ENCODE data around the gene FOXF1.
A peak's percentile ranks its signal among the peaks of the same experiment; 100 is the strongest.

The FOXF1 gene

DNA sequence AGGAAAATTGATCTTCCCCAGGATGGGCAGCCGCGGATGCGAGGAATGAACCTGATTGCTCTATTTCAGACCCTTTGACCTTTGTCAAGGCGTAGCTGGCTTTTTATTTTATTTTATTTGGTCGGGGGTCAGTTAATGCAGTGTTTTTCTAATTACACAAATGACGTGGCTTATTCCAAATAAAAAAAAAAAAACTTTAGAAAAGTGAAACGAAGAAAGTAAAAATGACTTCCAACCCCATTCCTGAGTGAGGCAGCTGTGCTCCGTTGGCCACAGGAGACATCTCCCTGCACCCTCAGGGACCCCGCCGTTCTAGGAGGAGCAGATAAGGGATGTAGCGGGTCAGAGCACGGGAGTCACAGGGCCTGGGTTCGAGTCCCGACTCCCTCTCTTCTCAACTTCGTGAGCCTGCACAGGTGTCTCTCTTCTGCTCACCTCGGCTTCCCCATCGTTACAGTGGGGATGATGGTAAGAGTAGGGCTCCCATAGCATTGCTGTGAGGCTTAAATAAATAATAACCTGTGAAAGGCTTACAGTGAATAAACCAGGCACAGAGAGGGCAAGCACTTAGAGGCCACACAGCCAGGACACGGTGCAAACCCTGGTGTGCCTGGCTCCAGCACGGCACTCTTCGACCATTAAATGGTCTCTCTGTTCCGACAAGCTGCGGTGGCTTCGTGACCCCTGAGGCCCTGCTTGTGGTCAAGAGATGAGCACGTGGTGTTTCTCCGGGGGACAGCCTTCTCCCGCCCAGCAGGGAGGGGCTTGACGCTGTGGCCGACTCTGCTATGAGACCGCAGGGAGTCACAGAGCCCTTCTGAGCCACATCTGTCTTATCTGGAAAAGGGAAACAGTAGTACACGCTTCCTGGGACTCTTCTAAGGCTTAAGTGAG lies 10.2 kb downstream of the FOXF1 start:
- Histone ChIP-seq H3K4me3 (ENCODE audit: low read depth in 1 of 2, low read length in 2 of 2) (no peak overlapping the region), H3K79me2 (ENCODE audit: insufficient read depth, low read length) (no peaks in the 10 kb centered on the region), H3K27me3 (ENCODE audit: insufficient read depth, low read length, poor library complexity) (no peaks in the 10 kb centered on the region), H3K4me2 (ENCODE audit: insufficient read depth, low read length) (peak overlapping the region; percentile 26; the same call in 1 of the 2 replicates), H3K27ac (ENCODE audit: low read length) (no peak overlapping the region), H3K4me1 (ENCODE audit: insufficient read depth, low read length) (peaks cover 5% of the 10 kb centered on the region; the same call in 1 of the 2 replicates), H4K20me1 (ENCODE audit: insufficient read depth, low read length) (peaks cover 9% of the 10 kb centered on the region), H3K9me3 (ENCODE audit: insufficient read depth, low read length, severe bottlenecking) (no peaks in the 10 kb centered on the region), H3K36me3 (ENCODE audit: insufficient read depth, low read length) (no peaks in the 10 kb centered on the region), H3K9ac (ENCODE audit: low read depth, low read length) (no peak overlapping the region), H2AFZ (ENCODE audit: low read depth, low read length) (no peak overlapping the region)
- DNase-seq (no peak), ATAC-seq (ENCODE audit: insufficient read depth, low read depth) (no peak)
- no peak for TF ChIP-seq EZH2 (IDR thresholded peaks at IDR 0.05; ENCODE audit: borderline replicate concordance, low read depth, low read length, severe bottlenecking)
- TF ChIP-seq, protein P1, sequence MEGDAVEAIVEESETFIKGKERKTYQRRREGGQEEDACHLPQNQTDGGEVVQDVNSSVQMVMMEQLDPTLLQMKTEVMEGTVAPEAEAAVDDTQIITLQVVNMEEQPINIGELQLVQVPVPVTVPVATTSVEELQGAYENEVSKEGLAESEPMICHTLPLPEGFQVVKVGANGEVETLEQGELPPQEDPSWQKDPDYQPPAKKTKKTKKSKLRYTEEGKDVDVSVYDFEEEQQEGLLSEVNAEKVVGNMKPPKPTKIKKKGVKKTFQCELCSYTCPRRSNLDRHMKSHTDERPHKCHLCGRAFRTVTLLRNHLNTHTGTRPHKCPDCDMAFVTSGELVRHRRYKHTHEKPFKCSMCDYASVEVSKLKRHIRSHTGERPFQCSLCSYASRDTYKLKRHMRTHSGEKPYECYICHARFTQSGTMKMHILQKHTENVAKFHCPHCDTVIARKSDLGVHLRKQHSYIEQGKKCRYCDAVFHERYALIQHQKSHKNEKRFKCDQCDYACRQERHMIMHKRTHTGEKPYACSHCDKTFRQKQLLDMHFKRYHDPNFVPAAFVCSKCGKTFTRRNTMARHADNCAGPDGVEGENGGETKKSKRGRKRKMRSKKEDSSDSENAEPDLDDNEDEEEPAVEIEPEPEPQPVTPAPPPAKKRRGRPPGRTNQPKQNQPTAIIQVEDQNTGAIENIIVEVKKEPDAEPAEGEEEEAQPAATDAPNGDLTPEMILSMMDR (IDR thresholded peaks at IDR 0.05; ENCODE audit: borderline replicate concordance, extremely low read depth, low read length, poor library complexity, severe bottlenecking), result no peak

DNA sequence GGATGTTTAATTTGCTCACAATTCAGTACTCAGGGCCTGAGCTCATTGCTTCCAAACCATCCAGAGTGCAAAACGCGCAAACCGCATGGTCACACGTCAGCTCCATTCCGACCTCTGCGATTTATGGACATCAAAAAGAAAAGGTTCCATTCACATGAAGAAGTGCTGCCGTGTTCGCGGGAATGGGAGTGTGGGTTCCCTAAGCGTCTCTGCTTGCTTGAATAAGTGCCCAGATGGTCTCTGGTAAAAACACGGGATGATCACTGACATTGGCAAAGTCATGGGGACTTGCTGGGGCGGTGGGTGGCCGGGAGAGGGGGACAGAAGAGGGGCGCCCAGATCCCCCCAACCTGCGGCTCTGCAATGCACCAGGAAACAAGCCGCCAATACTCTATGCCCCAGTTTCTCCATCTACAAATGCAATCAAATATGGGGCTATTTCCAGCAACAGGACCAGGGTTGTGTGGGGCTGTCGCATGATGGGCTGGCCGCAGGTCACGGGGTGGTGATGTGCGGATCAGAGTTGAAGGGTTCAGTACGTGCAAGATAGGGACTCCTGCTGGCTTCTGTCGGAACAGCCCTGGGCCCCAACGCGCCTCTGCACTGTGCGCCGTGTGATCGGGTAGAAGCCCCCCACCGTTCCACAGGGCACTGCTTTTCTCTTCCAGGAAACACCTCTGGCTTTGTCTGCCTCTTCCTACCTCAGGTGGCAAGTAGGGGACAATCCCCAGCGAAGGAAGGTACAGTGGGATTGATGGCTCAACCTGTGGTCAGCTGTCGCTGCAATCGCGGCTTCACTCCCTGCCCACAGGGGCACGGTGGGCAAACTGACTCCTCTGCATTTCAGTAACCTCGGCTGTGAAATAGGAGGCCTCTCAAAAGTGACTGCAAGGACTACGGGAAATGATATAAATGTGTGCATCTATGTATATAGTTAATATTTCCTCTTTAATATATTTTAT lies 11.2 kb downstream of the FOXF1 start:
- DNase-seq, result no peak
- Histone ChIP-seq H3K4me3 (ENCODE audit: low read depth in 1 of 2, low read length in 2 of 2) (no peak overlapping the region), H3K27me3 (ENCODE audit: insufficient read depth, low read length, poor library complexity) (no peaks in the 10 kb centered on the region)

DNA sequence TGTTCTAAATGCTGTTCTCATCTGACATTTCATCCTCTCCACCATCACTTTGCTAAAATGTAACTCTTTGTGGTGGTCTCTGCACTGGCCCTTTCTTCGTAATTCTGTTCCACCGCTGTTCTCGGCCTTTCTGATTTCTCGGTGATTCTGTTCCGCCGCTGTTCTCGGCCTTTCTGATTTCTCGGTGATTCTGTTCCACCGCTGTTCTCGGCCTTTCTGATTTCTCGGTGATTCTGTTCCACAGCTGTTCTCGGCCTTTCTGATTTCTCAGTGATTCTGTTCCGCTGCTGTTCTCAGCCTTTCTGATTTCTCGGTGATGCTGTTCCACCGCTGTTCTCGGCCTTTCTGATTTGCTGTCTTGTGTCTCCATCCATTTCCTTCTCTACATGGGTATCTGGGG lies 12.3 kb downstream of the FOXF1 start:
- Histone ChIP-seq H3K9ac (ENCODE audit: low read depth, low read length) (no peak overlapping the region), H3K36me3 (ENCODE audit: insufficient read depth, low read length) (no peaks in the 10 kb centered on the region), H3K79me2 (ENCODE audit: insufficient read depth, low read length) (no peaks in the 10 kb centered on the region), H4K20me1 (ENCODE audit: insufficient read depth, low read length) (peaks cover 9% of the 10 kb centered on the region), H3K27me3 (ENCODE audit: insufficient read depth, low read length, poor library complexity) (no peaks in the 10 kb centered on the region), H3K4me3 (ENCODE audit: low read depth in 1 of 2, low read length in 2 of 2) (no peak overlapping the region), H3K4me1 (ENCODE audit: insufficient read depth, low read length) (peaks cover 5% of the 10 kb centered on the region; the same call in 1 of the 2 replicates), H3K9me3 (ENCODE audit: insufficient read depth, low read length, severe bottlenecking) (no peaks in the 10 kb centered on the region), H2AFZ (ENCODE audit: low read depth, low read length) (no peak overlapping the region), H3K27ac (ENCODE audit: low read length) (no peak overlapping the region), H3K4me2 (ENCODE audit: insufficient read depth, low read length) (no peak overlapping the region)
- no peak for TF ChIP-seq EZH2 (IDR thresholded peaks at IDR 0.05; ENCODE audit: borderline replicate concordance, low read depth, low read length, severe bottlenecking)
- TF ChIP-seq, protein P1 (IDR thresholded peaks at IDR 0.05; ENCODE audit: borderline replicate concordance, extremely low read depth, low read length, poor library complexity, severe bottlenecking), result no peak
- DNase-seq (no peak), ATAC-seq (ENCODE audit: insufficient read depth, low read depth) (no peak)

More for the DNA sequence above, 11.2 kb downstream of the FOXF1 start:
- Histone ChIP-seq H3K4me2 (ENCODE audit: insufficient read depth, low read length) (no peak overlapping the region), H3K27ac (ENCODE audit: low read length) (no peak overlapping the region), H3K36me3 (ENCODE audit: insufficient read depth, low read length) (no peaks in the 10 kb centered on the region), H4K20me1 (ENCODE audit: insufficient read depth, low read length) (peaks cover 9% of the 10 kb centered on the region), H3K79me2 (ENCODE audit: insufficient read depth, low read length) (no peaks in the 10 kb centered on the region), H3K4me1 (ENCODE audit: insufficient read depth, low read length) (peaks cover 5% of the 10 kb centered on the region; the same call in 1 of the 2 replicates), H3K9ac (ENCODE audit: low read depth, low read length) (no peak overlapping the region), H2AFZ (ENCODE audit: low read depth, low read length) (no peak overlapping the region), H3K9me3 (ENCODE audit: insufficient read depth, low read length, severe bottlenecking) (no peaks in the 10 kb centered on the region)
- no peak for TF ChIP-seq EZH2 (IDR thresholded peaks at IDR 0.05; ENCODE audit: borderline replicate concordance, low read depth, low read length, severe bottlenecking)
- TF ChIP-seq, protein P1 (IDR thresholded peaks at IDR 0.05; ENCODE audit: borderline replicate concordance, extremely low read depth, low read length, poor library complexity, severe bottlenecking), result no peak
- ATAC-seq (ENCODE audit: insufficient read depth, low read depth), result no peak
